H1 (cell line): Measurements from ENCODE around the gene CASK. TPM values are rescaled to one million over a fixed set of nuclear protein-coding genes. Genes with fewer than 3 reads are reported as not detected.

ENCODE experiments used
- EZH2 ChIP-seq: fragments of 200-600 bp; sonication (generic); IDR thresholded peaks from 2 replicates; pipeline ENCODE4 v1.7.1; 2012; ENCODE audit warnings: low read depth, mild to moderate bottlenecking, moderate library complexity, low read length, inconsistent platforms; ENCODE audit not compliant: severe bottlenecking
- TAF1 ChIP-seq: IDR thresholded peaks from 2 replicates; pipeline ENCODE4 v1.6.1; 2011; ENCODE audit warnings: mild to moderate bottlenecking, low read depth, low read length
- polyA plus RNA-seq, 7 experiments: library from polyadenylated mRNA; depleted of rRNA in 3 of 7; stranded (reverse) in 5 of 7; unstranded in 2 of 7; fragments of >200 nt in 5 of 7; fragments of 200-250 nt in 2 of 7; gene quantifications; 1 replicate in 5 of 7; 2 replicates in 1 of 7; 4 replicates in 1 of 7; pipeline versions ENCODE4 v1.2.1 to v1.2.3, GENCODE V29; 2011 to 2013; ENCODE audit warnings: missing spikeins in 2 of 7, mixed read lengths in 2 of 7
- total RNA-seq: library from RNA; stranded (reverse); fragmentation: NEBNext Ultra II Directional; extraction: Animal tissue kit (Norgen Biotek cat#: 25700); gene quantifications from 2 replicates; pipeline ENCODE4 v1.2.1, GENCODE V29; 2021

Gene CASK
- total and polyA plus RNA-seq, 2 of the 8 experiments (the other 6 are each of a cell fraction or from before 2014, with no cell fraction given) = 21.6 to 55.1 TPM

GRCh38 chrX:41935832-41936231 is 12.5 kb upstream of the CASK start (continued):
- no peak for TF ChIP-seq TAF1
- no peak for TF ChIP-seq EZH2
